DLD1 (cell line): ENCODE measurements around the gene PRR11.
"Not testable (repeated sequence)": the region's sequence is repeated elsewhere in the genome, so short reads cannot be mapped to it uniquely, and the experiment has no call there.

Source experiments
- in situ Hi-C: cut with HindIII; loops from 2 replicates; pipeline ENCODE4 v1.10.0; 2017; ENCODE audit warnings: low sequenced_read_pairs

The PRR11 gene

GRCh38 chr17:59155439-59156177, at the start of gene PRR11:
Gene PRR11 (plus strand): TSS chr17:59155746. CDS start chr17:59169753, 14,007 bp downstream.
- in situ Hi-C loops, result no loop called here

GRCh38 chr17:59105852-59106462, 49.6 kb upstream of the PRR11 start:
- in situ Hi-C loops, result no loop called here

DNA sequence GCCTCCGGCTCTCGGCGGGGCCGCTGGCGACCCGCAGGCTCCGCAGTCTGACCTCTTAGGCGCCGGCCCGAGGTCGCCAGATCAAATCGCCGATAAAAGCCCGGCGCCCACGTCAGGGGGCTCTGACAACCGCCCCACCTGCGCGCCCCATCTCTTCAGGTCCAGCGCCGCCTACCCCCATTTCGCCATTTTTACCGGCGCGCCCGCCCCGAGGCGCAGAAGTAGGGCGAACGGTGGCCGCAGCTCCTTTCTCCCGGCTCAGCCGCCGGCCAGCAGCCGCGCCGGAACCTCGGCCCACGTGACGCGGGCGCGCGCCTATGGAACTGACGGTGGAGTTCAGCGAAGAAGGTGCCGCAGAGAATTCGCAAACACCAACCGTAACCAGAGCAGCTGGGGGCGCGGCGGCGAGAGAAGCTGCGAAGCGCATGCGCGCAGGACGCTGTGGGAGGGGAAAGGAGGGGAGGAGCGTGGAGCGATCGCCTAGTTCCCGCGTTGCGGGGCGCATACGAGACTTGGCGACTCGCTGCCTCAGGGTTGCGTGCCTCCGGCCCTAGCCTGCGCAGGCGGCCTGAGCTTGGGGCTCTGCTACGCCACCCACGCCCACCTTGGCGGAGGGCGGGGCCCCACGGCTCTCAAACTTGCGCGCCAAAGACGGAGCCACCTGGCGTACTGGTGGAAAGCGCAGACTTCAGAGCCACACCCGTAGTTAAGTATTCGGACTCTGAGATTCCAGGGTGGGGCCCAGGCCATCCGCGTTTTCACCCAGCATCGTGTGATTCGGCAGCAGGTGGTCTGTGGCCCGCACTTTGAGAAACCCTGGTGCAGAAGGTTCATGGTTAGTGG, 48.9 kb upstream of the PRR11 start, which contains the start of gene TRIM37:
Gene TRIM37 (minus strand): TSS at position 418 of the 843 bp plus-strand sequence. CDS start 419 bp downstream, outside the sequence.
- in situ Hi-C loops, result no loop called here

DNA sequence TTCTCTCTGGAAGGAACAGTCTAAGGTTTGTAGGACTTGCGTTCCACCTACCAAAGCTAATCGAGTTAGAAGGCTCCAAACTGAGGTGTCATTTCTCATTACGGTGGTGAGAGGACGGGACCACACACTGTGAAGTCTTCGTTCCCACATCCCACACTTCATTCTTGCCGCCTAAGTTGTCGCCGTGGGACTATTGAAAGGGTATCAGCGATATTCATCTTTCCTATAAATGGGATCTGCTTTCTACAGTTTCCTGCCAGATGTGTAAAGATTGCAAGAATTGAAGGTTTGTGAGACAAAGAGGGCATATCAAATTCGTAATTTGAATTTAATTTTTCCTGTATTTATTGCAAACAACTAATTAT, 48.3 kb upstream of the PRR11 start:
- in situ Hi-C loops, result no loop called here

GRCh38 chr17:59108400-59109102, 47.0 kb upstream of the PRR11 start:
- in situ Hi-C loops, result no loop called here

DNA sequence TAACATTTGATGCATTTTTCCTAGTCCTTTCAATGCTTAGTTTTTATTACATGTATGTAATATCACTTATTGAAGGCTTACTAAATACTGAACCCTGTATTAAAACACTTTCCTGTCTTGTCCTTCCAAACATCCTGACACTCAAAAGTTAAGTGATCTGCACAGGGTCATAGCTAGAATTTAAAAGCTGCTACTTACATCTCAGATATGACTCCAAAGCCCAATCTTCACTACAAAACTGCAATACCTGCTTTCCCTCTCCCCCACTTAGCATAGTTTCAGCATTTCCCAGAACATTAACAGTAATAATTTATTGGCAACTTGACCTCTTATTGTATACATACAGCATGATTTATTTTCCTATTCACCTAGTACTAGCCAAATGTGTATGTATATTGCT, 44.6 kb upstream of the PRR11 start:
- in situ Hi-C loops, result no loop called here

- in situ Hi-C loops, result no loop called here
These were observed 44.0 kb upstream of the PRR11 start for GRCh38 chr17:59111539-59111938.

DNA sequence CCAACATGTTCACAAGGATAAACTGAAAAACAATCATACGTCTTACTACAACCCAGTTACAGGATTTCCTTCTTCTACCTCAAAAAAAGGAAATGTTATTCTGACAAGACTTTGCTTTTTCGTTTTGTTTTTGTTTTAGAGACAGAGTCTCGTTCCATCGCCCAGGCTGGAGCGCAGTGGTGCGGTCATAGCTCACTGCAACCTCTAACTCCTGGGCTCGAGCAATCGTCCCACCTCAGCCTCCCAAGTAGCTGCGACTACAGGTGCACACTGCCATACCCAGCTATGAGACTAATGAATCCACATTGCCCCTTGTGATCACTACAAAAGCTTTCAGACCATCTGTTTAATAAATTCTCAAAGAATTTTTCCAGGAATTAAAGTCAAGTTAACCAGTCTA, 40.1 kb upstream of the PRR11 start:
- in situ Hi-C loops, result no loop called here

DNA sequence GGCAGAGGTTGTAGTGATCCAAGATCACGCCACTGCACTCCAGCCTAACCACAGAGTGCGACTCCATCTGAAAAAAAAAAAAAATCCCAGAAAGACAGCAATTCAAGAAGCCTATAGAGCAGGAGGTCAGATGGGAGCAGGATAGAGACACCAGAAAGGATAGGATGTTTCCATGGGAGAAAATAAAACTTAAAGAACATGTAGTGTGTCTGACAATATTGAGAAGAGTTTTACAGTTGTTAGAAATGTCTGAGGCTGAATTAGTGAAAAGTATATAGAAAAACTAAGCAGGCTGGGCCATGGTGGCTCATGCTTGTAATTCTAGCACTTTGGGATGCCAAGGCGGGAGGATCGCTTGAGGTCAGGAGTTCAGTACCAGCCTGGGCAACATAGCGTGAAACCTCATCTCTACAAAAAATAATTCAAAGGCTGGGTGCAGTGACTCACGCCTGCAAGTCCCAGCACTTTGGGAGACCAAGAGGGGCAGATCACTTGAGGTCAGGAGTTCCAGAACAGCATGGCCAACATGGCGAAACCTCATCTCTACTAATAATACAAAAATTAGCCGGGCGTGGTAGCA, 33.6 kb upstream of the PRR11 start:
- in situ Hi-C loops, result no loop called here

DNA sequence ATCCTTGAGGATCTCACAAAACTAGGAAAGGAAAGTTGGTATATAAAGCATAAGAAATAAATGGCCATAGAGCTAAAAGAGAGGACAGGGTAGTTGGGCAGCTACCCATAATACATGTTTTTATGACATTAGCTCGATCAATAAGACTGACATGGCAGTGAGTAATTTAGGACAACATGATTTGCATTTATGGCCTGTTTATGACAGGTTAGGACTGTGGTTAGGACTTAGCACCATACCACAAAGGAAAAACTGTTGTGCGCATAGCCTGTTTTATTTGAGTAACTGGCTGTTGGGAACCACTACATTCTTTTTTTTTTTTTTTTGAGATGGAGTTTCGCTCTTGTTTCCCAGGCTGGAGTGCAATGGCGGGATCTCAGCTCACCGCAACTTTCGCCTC, 30.9 kb upstream of the PRR11 start:
- in situ Hi-C loops, result no loop called here

DNA sequence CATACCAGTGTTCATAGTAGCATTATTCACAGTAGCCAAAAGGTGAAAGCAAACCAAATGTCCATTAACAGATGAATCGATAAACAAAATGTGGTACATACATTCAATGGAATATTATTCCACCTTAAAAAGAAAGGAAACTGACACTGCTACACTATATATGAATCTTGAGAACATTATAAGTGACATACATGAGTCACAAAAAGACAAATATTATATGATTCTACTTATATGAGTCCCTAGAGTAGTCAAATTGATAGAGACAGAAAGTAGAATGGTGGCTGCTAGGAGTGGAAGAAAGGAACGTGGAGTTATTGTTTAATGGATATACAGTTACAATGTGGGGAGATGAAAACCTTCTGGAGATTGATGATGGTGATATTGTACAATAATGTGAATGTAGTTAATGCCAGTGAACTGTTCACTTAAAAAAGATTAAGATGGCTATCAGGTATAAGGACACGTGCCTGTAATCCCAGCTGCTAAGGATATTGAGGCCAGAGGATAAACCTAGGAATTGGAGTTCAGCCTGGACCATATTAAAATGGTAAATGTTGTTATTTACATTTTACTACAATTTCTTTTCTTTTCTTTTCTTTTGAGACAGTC, 28.6 kb upstream of the PRR11 start:
- in situ Hi-C loops, result no loop called here

DNA sequence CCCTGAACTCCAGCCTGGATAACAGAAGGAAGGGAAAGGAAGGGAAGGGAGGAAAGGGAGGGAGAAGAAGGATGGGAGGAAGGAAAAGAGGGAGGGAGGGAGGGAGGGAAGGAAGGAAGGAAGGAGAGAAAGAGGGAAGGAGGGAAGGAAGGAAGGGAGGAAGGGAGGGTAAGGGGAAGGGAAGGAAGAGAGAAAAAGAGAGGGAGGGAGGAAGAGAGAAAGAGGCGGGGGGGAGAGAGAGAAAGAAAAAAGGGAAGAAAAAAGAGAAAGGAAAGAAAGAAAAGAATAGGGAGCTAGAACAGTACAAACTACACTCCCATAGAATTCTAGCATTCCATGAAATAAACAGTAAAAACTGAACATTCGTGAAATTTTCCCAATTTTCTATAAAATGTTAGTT, 25.7 kb upstream of the PRR11 start:
- in situ Hi-C loops, result no loop called here

DNA sequence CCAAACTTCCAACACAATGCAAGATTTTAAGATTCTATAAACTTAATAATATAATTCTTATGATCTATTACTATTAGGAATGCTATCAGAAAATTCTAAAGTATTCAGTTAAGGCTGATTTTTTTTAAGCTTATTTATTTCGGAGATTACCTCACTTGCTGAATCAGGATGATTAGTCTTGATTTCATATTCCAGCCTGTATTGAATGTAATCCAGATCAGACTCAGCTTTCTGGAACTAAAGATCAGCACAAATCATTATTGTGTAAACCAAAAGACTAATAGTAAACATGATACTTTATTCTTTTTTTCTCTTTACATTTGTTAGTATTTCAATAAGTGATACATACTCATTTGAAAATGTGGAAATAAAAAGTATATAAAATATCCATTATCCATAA, 24.4 kb upstream of the PRR11 start:
- in situ Hi-C loops, result no loop called here

DNA sequence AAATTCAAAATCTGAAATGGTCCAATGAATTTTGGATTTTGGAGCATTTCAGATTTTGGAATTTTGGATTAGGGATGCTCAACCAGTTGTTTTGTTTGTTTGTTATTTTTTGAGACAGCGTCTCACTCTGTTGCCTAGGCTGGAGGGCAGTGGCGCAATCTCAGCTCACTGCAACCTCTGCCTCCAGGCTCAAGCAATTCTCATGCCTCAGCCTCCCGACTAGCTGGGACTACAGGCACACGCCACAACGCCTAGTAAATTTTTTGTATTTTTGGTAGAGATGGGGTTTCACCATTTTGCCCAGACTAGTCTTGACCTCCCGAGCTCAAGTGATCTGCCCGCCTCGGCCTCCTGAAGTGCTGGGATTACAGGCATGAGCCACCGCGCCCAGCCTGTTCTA, 17.2 kb upstream of the PRR11 start:
- in situ Hi-C loops, result not testable (repeated sequence)

- in situ Hi-C loops, result no loop called here
These were observed 15.6 kb upstream of the PRR11 start for GRCh38 chr17:59139939-59140338.

DNA sequence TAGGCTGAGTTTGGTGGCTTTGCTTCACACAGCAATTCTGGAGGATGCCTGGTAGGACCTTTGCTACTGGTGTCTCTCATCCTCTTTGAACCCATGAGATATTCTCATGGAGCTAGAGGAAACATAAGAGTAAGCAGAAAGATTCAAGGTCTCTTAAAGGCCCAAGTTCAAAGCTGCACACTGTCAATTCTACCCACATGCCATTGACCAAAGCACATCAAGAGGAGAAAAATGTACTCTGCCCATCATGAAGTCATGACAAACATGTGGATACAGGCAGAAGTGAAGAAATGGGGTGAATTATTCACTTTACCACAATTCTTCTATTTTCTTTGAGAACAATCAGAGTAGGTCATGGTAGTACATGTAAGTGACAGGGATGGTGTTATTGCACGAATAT, 13.7 kb upstream of the PRR11 start:
- in situ Hi-C loops, result no loop called here

DNA sequence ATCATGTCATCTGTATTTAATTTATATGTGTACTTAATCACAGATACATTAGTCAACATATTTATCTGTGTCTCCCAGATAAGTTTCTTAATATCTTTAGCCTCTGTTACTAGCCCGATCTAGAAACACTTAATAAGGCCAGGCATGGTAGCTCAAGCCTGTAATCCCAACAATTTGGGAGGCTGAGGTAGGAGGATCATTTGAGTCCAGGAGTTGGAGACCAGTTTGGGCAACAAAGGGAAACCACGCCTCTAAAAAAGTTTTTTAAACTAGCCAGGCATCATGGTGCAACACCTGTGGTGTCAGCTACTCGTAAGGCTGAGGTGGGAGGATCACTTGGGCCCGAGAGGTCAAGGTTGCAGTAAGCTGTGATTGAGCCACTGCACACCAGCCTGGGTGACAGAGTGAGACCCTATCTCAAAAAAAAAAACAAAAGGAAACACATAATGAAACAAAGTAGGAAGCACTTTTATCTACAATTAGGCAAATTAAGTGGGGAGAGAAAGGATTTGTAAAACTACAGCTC, 9.9 kb upstream of the PRR11 start:
- in situ Hi-C loops, result no loop called here

DNA sequence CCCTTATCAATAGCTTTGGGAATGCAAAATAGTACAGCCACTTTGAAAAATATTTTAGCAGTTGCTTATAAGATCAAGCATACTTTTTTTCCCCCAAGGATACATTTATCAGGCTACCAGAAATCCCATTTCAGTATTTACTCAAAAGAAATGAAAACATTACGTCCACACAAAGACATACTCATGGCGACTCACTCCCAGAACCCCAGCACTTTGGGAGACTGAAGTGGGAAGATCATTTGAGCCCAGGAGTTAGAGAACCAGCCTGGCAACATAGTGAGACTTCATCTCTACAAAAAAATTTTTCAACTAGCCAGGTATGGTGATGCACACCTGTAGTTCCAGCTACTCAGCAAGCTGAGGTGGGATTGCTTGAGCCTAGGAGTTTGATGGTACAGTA, 6.5 kb upstream of the PRR11 start:
- in situ Hi-C loops, result no loop called here

- in situ Hi-C loops, result no loop called here
These were observed 5.6 kb upstream of the PRR11 start for GRCh38 chr17:59149841-59150511.

DNA sequence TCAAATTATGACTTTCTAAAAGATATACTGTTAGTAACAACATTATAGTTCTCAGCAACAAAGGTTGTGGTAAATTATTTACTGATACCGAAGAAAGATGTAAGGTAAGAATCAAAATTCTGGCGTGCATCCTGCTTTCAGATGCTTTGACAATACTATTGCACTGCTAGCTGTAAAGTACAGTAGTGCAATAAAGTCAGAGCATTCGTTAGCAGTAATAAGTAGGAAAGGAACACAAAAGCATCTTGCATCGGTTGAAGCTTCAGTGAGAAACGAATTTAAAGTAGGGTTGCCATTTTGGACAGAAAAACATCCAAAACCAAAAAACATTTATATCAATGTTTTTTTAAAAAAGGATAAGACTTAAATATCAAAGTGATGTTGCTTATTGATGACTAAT, 4.5 kb upstream of the PRR11 start:
- in situ Hi-C loops, result no loop called here
